ENCODE measurements around the gene BCOR.

Gene BCOR

DNA sequence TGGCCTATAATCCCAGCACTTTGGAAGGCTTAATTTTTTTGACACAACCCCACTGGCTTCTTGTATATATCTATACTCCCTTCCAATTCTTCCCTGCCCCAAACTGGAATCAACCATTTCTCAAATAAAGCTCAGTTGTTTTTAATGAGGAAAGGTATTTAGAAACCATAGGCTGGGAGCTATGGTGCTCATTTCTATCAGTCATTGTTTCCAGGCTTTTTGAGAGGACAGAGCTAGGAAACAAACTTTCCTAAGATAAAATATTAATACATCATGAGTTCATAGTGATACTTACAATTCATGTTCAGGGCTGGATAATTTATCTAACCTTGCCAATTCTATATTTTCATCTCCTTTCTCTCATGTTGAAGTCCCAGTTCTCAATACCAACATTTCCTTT lies 50.3 kb downstream of the BCOR start:
- Histone ChIP-seq H3K9me3 (no peaks in the 10 kb centered on the region), H3K27me3 (no peaks in the 10 kb centered on the region), H3K36me3 (peaks cover 20% of the 10 kb centered on the region), H3K4me3 (ENCODE audit: low read depth in 1 of 2, low read length in 1 of 2) (no peak overlapping the region), H3K27ac (no peak overlapping the region), H3K4me1 (ENCODE audit: control insufficient read depth in 1 of 2, insufficient read depth in 1 of 2, low read depth in 1 of 2, low read length in 1 of 2) (no peaks in the 10 kb centered on the region)
- TF ChIP-seq, protein P1, sequence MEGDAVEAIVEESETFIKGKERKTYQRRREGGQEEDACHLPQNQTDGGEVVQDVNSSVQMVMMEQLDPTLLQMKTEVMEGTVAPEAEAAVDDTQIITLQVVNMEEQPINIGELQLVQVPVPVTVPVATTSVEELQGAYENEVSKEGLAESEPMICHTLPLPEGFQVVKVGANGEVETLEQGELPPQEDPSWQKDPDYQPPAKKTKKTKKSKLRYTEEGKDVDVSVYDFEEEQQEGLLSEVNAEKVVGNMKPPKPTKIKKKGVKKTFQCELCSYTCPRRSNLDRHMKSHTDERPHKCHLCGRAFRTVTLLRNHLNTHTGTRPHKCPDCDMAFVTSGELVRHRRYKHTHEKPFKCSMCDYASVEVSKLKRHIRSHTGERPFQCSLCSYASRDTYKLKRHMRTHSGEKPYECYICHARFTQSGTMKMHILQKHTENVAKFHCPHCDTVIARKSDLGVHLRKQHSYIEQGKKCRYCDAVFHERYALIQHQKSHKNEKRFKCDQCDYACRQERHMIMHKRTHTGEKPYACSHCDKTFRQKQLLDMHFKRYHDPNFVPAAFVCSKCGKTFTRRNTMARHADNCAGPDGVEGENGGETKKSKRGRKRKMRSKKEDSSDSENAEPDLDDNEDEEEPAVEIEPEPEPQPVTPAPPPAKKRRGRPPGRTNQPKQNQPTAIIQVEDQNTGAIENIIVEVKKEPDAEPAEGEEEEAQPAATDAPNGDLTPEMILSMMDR (IDR thresholded peaks at IDR 0.05): no peak

DNA sequence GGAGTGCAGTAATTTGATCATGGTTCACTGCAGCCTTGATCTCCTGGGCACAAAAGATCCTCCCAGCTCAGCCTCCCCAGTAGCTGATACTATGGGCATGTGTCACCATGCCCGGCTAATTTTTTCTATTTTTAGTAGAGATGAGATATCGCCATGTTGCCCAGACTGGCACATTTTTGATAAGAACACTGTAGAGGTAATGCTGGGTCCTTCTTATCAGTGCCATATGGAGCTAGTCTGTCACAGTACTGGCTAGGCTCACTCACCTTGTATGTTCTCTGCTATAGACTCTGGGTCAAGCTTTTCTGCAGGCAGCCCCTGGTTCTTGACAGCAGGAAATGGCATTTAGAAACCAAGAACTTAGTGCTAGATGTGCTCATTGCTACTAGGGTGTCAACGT lies 53.9 kb downstream of the BCOR start:
- Histone ChIP-seq H3K36me3 (peaks cover 4% of the 10 kb centered on the region), H3K27me3 (no peaks in the 10 kb centered on the region), H3K4me3 (ENCODE audit: low read depth in 1 of 2, low read length in 1 of 2) (no peak overlapping the region), H3K9me3 (no peaks in the 10 kb centered on the region), H3K4me1 (ENCODE audit: control insufficient read depth in 1 of 2, insufficient read depth in 1 of 2, low read depth in 1 of 2, low read length in 1 of 2) (peaks cover 4 to 5% of the 10 kb centered on the region in 2 experiments), H3K27ac (no peak overlapping the region)
- TF ChIP-seq, protein P1 (IDR thresholded peaks at IDR 0.05): no peak

DNA sequence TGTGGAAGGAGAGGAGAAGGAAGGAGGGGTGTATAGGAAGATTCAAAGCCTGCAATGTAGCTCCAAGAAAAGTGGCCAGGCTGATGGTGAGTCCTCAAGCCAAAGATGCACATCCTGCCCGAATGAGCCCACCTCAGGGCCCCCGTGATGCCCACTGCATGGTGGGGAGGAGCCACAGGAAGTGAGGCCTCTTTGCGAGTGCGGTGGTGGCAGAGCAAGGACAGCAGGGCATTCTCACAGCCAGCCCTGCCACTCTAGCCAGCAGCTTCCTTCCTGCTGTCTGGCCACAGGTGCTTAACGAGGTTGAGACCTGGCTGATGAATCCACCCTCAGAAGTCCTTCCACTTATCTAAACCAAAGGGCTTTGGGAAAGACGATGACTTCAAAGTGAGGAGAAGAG lies 55.8 kb downstream of the BCOR start:
- Histone ChIP-seq H3K4me1 (ENCODE audit: control insufficient read depth in 1 of 2, insufficient read depth in 1 of 2, low read depth in 1 of 2, low read length in 1 of 2) (peaks cover 4 to 5% of the 10 kb centered on the region in 2 experiments), H3K27ac (no peak overlapping the region), H3K4me3 (ENCODE audit: low read depth in 1 of 2, low read length in 1 of 2) (no peak overlapping the region), H3K9me3 (no peaks in the 10 kb centered on the region), H3K36me3 (no peaks in the 10 kb centered on the region), H3K27me3 (no peaks in the 10 kb centered on the region)
- TF ChIP-seq, protein P1 (IDR thresholded peaks at IDR 0.05): no peak

- H3K36me3 ChIP-seq: no peaks in the 10 kb centered on the region
- H3K27me3 ChIP-seq: no peaks in the 10 kb centered on the region
- H3K9me3 ChIP-seq: no peaks in the 10 kb centered on the region
- H3K4me1 ChIP-seq (ENCODE audit: control insufficient read depth in 1 of 2, insufficient read depth in 1 of 2, low read depth in 1 of 2, low read length in 1 of 2): peaks cover 4 to 5% of the 10 kb centered on the region in 2 experiments
- no peak overlapping the region for H3K4me3 ChIP-seq (ENCODE audit: low read depth in 1 of 2, low read length in 1 of 2)
- TF ChIP-seq, protein P1 (IDR thresholded peaks at IDR 0.05): no peak
- no peak overlapping the region for H3K27ac ChIP-seq
Observed at GRCh38 chrX:40040686-40041461, 56.9 kb downstream of the BCOR start.

DNA sequence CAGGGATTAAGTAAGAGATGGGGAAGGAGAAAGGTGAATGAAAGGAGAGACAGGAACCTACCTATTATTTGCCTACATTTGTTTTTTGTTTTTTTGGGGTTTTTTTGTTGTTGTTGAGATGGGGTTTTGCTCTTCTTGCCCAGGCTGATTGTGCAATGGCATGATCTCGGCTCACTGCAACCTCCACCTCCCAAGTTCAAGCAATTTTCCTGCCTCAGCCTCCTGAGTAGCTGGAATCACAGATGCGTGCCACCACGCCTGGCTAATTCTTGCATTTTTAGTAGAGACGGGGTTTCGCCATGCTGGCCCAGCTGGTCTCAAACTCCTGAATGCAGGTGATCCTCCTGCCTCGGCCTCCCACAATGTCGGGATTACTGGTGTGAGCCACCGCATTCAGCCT lies 57.9 kb downstream of the BCOR start:
- Histone ChIP-seq H3K27me3 (no peaks in the 10 kb centered on the region), H3K4me1 (ENCODE audit: control insufficient read depth in 1 of 2, insufficient read depth in 1 of 2, low read depth in 1 of 2, low read length in 1 of 2) (peaks cover 4 to 5% of the 10 kb centered on the region in 2 experiments), H3K4me3 (ENCODE audit: low read depth in 1 of 2, low read length in 1 of 2) (no peak overlapping the region), H3K27ac (no peak overlapping the region), H3K9me3 (no peaks in the 10 kb centered on the region), H3K36me3 (no peaks in the 10 kb centered on the region)
- TF ChIP-seq, protein P1 (IDR thresholded peaks at IDR 0.05): no peak

Data from neutrophil (primary cell).